Activated naive CD4-positive, alpha-beta T cell treated with Interleukin-2 at 50 U/mL for 16 hours (primary cell): ENCODE results near the gene SRD5A1.

Experiments used
- DNase-seq: peaks from one replicate; pipeline ENCODE4 v3.0.0-alpha.2; 2020

The SRD5A1 gene

GRCh38 chr5:6692906-6693305 lies 59.7 kb downstream of the SRD5A1 start:
- no peak for DNase-seq

- DNase-seq: no peak
These were observed 65.5 kb downstream of the SRD5A1 start for GRCh38 chr5:6698696-6699095.

GRCh38 chr5:6699357-6699756 lies 66.1 kb downstream of the SRD5A1 start:
- DNase-seq: no peak

- DNase-seq: no peak
These were observed 66.9 kb downstream of the SRD5A1 start for GRCh38 chr5:6700074-6700684.

DNA sequence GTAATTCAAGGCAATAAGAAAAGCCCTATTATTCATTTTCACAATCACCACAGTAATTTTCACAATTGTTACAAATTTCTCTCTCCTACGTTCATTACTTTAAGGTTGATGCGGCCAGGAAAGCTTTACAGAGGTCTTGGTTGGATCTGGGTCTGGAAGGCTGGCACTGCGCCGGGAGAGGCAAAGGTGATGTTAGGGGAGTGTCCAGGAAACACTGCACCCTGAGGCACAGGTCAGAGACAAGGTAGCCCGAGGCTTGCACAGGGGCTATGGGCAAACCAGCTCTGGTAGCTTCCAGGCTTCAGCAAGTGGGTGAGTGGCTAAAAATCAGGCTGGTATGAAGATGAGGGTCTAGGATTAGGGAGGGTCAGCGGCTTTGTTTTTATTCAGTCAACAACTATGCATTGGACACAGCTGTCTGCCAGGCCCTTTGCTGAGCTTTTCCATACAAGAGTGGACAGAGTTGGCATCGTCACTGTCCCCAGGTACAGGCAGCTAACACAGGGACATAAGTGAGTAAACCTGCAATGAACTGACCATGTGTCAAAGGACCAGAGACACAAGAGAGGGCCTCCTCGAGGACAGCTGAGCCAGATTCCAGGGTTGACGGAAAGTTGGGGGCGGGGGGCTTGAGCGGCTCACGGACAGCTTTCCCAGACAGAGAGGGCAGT lies 67.6 kb downstream of the SRD5A1 start:
- DNase-seq: no peak

DNA sequence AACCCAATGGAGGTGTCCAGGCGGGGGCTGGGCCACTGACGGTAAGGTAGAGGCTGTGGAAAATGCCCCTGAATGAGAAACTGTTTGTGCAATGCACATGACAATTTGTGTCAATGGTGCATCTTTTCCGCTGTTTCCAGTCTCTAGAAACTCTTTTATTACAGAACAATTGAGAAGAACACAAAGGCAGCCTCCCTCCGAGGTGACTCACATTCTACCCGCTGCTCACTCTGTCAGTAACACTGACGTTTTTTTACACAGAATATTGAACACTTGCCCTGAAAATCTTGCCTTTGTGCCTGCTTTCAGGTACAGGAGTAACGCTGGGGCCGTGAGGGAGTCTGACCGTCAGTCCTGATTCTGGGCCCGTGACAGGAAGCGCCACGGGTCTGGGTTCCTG lies 68.3 kb downstream of the SRD5A1 start:
- no peak for DNase-seq

- no peak for DNase-seq
These were observed 69.4 kb downstream of the SRD5A1 start for GRCh38 chr5:6702633-6703032.

DNA sequence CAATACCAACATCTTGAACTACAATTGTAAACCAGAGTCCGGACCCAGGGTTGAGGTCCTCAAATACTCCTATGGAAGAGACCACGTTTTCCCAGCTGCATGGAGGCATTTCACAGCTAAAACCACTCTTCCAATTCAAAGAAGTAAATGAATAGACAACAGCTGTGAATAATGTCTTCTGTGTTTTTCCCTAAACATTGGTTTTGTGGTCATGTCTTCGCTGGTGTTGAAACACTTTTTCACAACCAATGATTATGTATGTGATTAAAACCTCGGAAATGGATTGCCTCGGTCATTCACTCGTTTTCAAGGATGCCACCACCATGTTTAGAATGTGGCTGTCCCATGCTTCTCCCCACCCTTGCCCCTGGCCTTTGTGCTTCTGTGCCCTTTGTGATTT lies 70.6 kb downstream of the SRD5A1 start:
- DNase-seq: no peak

GRCh38 chr5:6704361-6704851 lies 71.2 kb downstream of the SRD5A1 start:
- DNase-seq: no peak

DNA sequence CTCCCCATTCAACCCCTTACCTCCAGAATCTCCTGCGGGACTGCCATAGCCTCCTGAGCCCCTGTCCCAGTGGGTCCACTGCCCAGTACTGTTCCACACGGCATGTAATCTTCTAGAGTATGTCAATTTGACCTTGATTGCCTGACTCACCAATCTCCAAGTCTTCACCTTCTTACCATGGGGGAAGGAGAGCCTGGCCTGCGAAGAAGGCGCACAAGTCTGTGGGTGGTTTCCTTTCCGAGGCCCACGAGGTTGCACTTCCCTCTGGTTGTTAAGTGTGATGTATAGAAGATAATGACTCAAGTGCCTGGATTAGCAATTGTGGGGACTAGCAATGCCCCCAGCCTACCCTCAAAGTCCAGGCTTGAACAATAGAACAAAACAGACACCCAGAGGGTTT lies 71.8 kb downstream of the SRD5A1 start:
- no peak for DNase-seq

GRCh38 chr5:6705959-6706358 lies 72.7 kb downstream of the SRD5A1 start:
- no peak for DNase-seq

DNA sequence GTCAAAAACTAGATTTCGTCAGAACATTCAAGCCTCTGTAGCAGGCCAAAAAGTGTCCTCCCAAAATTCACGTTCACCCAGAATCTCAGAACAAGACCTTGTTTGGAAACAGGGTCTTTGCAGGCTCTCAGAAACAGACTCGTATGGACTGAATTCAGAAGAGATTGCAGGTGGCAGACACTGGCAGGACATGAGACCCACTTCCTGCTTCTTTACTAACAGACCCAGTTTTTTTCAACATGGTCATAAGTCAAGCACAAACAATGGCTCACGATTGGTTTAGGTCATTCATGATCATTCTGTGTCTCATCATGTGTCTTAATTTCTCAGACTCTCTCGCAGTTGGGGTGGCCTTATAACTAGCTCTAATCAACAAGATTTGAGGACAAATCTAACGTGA lies 74.6 kb downstream of the SRD5A1 start:
- no peak for DNase-seq

DNA sequence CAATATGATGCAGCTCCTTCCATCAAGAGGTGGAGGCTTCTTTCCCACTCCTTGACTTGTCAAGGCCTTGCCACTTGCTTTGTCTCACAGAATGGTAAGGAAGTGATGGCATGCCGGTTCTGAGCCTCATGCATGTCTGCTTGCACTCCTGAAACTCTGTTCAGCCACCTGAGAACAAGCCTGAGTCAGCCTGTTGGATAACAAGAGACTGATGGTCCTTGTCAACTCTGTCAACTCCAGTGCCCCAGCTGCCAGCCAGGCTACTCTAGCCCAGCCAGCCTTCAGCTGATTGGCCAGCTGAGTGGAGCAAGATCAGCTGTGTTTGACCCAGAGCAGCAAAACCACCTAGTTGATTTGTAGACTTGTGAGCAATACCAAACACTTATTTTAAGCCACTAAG lies 75.6 kb downstream of the SRD5A1 start:
- no peak for DNase-seq

DNA sequence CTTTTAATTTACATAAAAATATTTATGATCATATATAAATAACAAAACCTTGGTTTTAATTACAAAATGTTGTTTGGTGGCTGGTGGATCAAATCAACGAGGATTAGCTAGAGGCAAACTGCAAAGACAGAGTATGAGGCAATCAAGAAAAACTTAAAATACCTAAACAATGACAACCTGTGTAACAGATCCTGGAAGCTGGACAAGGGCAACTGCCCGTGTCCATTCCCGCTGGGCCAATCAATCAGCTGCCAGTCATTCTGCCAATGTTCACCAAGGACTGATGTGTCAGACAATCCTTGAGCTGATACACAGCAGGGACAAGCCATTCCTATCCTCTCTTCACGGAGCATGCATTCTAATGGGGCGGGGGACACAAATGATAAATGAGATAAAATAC lies 76.8 kb downstream of the SRD5A1 start:
- no peak for DNase-seq

DNA sequence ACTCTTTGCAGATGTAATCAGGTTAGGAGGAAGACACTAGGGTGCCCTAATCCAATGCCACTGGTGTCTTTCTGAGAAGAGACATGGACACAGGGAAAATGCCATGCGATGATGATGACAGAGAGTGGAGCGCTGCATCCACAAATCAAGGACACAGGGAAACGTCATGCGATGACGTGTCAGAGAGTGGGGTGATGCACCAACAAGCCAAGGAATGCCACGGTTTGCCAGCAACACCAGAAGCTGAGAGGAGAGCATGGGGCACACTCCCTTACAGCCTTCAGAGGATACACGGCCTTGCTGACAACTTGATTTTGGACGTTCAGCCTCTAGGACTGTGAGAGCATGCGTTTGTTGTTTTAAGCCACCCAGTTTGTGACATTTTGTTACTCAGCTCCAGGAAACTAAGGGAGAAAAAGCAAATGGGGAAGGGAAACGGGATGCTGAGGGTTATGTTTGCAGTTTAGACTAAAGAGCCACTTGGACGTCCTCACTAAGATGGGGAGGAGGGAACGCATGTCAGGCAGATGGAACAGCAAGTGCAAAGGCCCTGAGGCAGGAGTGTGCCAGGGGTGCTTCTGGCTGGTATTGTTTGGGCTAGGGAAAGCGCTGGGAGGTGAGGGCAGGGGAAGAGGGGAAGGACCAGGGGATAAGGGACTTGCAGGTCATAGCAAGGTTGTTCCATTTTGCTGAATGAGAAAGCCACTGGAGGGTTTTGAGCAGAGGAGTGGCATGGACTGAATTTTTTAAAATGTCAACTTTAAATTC lies 77.5 kb downstream of the SRD5A1 start:
- no peak for DNase-seq

GRCh38 chr5:6711409-6712141 lies 78.3 kb downstream of the SRD5A1 start:
- no peak for DNase-seq

DNA sequence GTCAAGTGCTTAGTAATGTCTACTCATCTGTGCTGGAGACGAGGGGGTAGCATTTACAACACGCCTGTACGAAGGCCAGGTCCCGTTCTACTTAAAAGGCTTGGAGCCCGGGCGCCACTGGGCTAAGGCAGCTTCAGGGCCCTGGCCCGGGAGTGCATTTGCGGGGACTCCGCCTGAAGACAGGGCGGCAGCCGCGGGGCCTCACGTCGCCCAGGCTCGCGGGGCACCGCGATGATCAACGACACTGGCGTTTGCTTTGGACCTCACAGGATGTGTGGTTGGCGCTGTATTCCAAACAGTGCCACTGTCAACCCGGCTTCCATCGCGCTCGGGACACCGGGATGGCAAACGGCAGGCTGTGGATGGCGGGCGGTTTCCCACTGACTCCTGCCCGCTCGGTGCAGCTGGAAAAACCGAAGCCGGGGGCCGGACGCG lies 78.9 kb downstream of the SRD5A1 start:
- peak; percentile 55 for DNase-seq

DNA sequence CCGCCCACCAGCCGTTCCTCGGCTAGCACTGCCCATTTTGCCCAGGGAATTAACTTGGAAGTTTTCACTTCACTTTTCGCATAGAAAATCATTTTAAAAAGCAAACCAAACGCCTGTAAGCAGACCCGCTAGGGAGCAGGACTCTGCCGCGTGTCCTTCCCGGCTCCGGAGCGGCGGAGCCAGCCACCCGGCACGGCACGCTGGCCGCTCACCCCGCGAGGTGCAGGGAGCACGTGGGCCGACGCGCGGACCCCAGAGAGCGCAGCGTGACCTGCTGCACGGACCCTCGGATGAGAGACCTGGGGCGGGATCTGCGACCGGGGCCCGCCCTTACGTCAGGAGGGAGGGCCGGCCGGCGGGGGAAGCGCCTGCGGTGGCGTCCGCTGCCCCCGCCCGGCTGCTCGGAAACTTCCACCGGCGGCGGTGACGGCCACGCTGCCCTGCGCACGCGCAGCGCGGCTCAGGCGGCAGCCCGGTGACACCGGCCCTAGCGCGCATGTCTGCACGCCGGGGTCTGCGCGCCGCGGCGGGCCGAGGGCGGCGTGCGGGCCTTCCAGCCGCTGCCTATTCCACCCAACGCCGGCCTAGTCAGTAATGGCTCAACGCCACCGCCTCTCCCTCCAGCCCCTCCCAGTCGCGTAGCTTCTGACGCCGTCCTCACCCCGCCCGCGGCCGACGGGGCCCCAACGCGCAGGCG lies 79.5 kb downstream of the SRD5A1 start:
- peak; percentile 97 for DNase-seq

- peak; percentile 33 for DNase-seq
These were observed 80.3 kb downstream of the SRD5A1 start, which contains the start of gene TENT4A for GRCh38 chr5:6713274-6714225. Gene TENT4A, plus strand, starts transcription at chr5:6713432. Its CDS starts 552 bp downstream, at chr5:6713984.

- peak; percentile 28 for DNase-seq
These were observed 81.2 kb downstream of the SRD5A1 start for GRCh38 chr5:6714226-6715041.
